Activated CD8-positive, alpha-beta T cell treated with anti-CD3 and anti-CD28 coated beads for 36 hours (primary cell): Measurements from ENCODE around the gene CC2D1B. TPM values are rescaled to one million over a fixed set of nuclear protein-coding genes. Genes with fewer than 3 reads are reported as not detected.

Experiments
- ATAC-seq: fragments of 200-7000 bp; cut with Tn5 transposase; one replicate; pipeline ENCODE4 v1.10.0; 2021; ENCODE audit warnings: mild to moderate bottlenecking, moderate library complexity
- CTCF ChIA-PET: fragments of 350-600 bp; sonication (Branson Sonifier 250); formaldehyde crosslinking; loops from one replicate; lab custom pipeline; 2021; ENCODE audit warnings: antibody characterized with exemption; lab: Charles Lee
- POLR2A ChIA-PET: fragments of 350-600 bp; sonication (Branson Sonifier 250); formaldehyde crosslinking; loops from one replicate; lab custom pipeline; 2021; ENCODE audit warnings: antibody characterized with exemption; lab: Charles Lee
- DNase-seq: peaks from one replicate; pipeline ENCODE4 v3.0.0-alpha.2; 2020
- H3K27ac Mint-ChIP-seq: one replicate; pipeline ENCODE4 v1.8.0; 2021; ENCODE audit warnings: mild to moderate bottlenecking, mixed read lengths
- H3K27me3 Mint-ChIP-seq: one replicate; pipeline ENCODE4 v1.8.0; 2021; ENCODE audit warnings: mixed read lengths
- H3K36me3 Mint-ChIP-seq: one replicate; pipeline ENCODE4 v1.8.0; 2021; ENCODE audit warnings: low read depth, mixed read lengths
- H3K4me1 Mint-ChIP-seq: one replicate; pipeline ENCODE4 v1.8.0; 2021; ENCODE audit warnings: low read depth, mixed read lengths
- H3K4me3 Mint-ChIP-seq: one replicate; pipeline ENCODE4 v1.8.0; 2021; ENCODE audit warnings: mild to moderate bottlenecking, moderate library complexity, mixed read lengths
- H3K9me3 Mint-ChIP-seq: one replicate; pipeline ENCODE4 v1.8.0; 2021; ENCODE audit warnings: mixed read lengths
- CTCF ChIP-seq: fragments of 200-600 bp; IDR thresholded peaks from one replicate; pipeline ENCODE4 v1.8.0; 2022; ENCODE audit warnings: antibody characterized with exemption, mild to moderate bottlenecking
- intact Hi-C: fragments of 100-400 bp; cut with micrococcal nuclease; formaldehyde crosslinking; loops from one replicate; pipeline ENCODE4 v1.10.0; 2022
- total RNA-seq, 2 experiments: library from RNA; stranded (reverse); gene quantifications; one replicate each; pipeline ENCODE4 v1.2.3, GENCODE V29; 2021

CC2D1B gene
- total RNA-seq, 2 experiments from 2014 or later = 17.1 to 19.4 TPM

- H3K4me1 Mint-ChIP-seq = no peaks in the 10 kb centered on the region
- ChIA-PET CTCF (no interaction called here), POLR2A (no interaction called here)
- H3K9me3 Mint-ChIP-seq = no peaks in the 10 kb centered on the region
- TF ChIP-seq CTCF = no peak
- no peak for ATAC-seq
- intact Hi-C loops = no loop called here
- H3K27me3 Mint-ChIP-seq = no peaks in the 10 kb centered on the region
- H3K27ac Mint-ChIP-seq = no peak overlapping the region
- no peak for DNase-seq
- H3K4me3 Mint-ChIP-seq = no peak overlapping the region
- peaks cover 4% of the 10 kb centered on the region for H3K36me3 Mint-ChIP-seq
Observed at GRCh38 chr1:52323731-52324130, 42.3 kb downstream of the CC2D1B start.

GRCh38 chr1:52321061-52321460 is 44.9 kb downstream of the CC2D1B start:
- ATAC-seq (no peak), DNase-seq (no peak)
- no peaks in the 10 kb centered on the region for H3K4me1 Mint-ChIP-seq
- no peak overlapping the region for H3K4me3 Mint-ChIP-seq
- POLR2A ChIA-PET = no interaction called here
- intact Hi-C loops = no loop called here
- peaks cover 4% of the 10 kb centered on the region for H3K36me3 Mint-ChIP-seq
- H3K27ac Mint-ChIP-seq = no peak overlapping the region
- TF ChIP-seq CTCF = no peak
- no peaks in the 10 kb centered on the region for H3K9me3 Mint-ChIP-seq
- CTCF ChIA-PET = interaction anchor here (1.0 to 1.2 kb wide), 2 partner anchors 25 to 194 kb away, joined by 3 read pairs; no protein-coding TSS in a partner anchor
- no peaks in the 10 kb centered on the region for H3K27me3 Mint-ChIP-seq

GRCh38 chr1:52306227-52307006 is 59.6 kb downstream of the CC2D1B start:
- POLR2A ChIA-PET = no interaction called here
- TF ChIP-seq CTCF = no peak
- intact Hi-C loops = no loop called here
- no peak for ATAC-seq
- Mint-ChIP-seq H3K4me3 (no peak overlapping the region), H3K36me3 (peaks cover 1% of the 10 kb centered on the region), H3K4me1 (no peaks in the 10 kb centered on the region), H3K9me3 (no peaks in the 10 kb centered on the region), H3K27me3 (no peaks in the 10 kb centered on the region), H3K27ac (no peak overlapping the region)
- CTCF ChIA-PET = interaction anchor here (1.3 kb wide), 1 partner anchor 9 kb away, joined by 8 read pairs; no protein-coding TSS in a partner anchor
- DNase-seq = no peak

GRCh38 chr1:52305417-52306226 is 60.4 kb downstream of the CC2D1B start:
- H3K9me3 Mint-ChIP-seq = no peaks in the 10 kb centered on the region
- intact Hi-C loops = no loop called here
- ChIA-PET POLR2A (no interaction called here), CTCF (interaction anchor here (1.3 to 1.5 kb wide), 2 partner anchors 8 to 9 kb away, joined by 4 to 8 read pairs; no protein-coding TSS in a partner anchor)
- DNase-seq (no peak), ATAC-seq (no peak)
- H3K36me3 Mint-ChIP-seq = peaks cover 1% of the 10 kb centered on the region
- no peaks in the 10 kb centered on the region for H3K4me1 Mint-ChIP-seq
- H3K27me3 Mint-ChIP-seq = no peaks in the 10 kb centered on the region
- H3K27ac Mint-ChIP-seq = no peak overlapping the region
- H3K4me3 Mint-ChIP-seq = no peak overlapping the region
- no peak for TF ChIP-seq CTCF

Other genes starting within 250 kb of the CC2D1B start
- 1 to 10 TPM; 5.0 to 5.6 TPM for gene ZFYVE9, start 224.1 kb downstream of the CC2D1B start, total RNA-seq
- 10 to 100 TPM; 51.0 to 51.8 TPM for gene ORC1, start 38.2 kb upstream of the CC2D1B start, total RNA-seq
- 10 to 100 TPM; 81.3 to 85.8 TPM for gene PRPF38A, start 38.4 kb upstream of the CC2D1B start, total RNA-seq
- gene TUT4, start 186.9 kb upstream of the CC2D1B start, total RNA-seq = 10 to 100 TPM; 51.6 to 59.0 TPM
- gene GPX7, start 236.2 kb upstream of the CC2D1B start, total RNA-seq = 10 to 100 TPM; 21.5 TPM